ENCODE measurements around the gene ECHS1. TPM values are rescaled to one million over a fixed set of nuclear protein-coding genes. Genes with fewer than 3 reads are reported as not detected.

The ECHS1 gene
- total RNA-seq, 1 donor from 2014 or later, result 37.7 TPM

- H3K27me3 Mint-ChIP-seq, result no peaks in the 10 kb centered on the region
- peaks cover 30% of the 10 kb centered on the region for H3K36me3 Mint-ChIP-seq (ENCODE audit: low read depth)
- no peak for TF ChIP-seq CTCF (IDR thresholded peaks at IDR 0.05)
- H3K4me3 Mint-ChIP-seq, result peak overlapping the region; percentile 88
- ChIA-PET CTCF (no interaction called here), POLR2A (interaction anchor here (1.0 to 6.5 kb wide), 7 partner anchors 12 to 36 kb away, joined by 3 to 52 read pairs (median 8); partner anchors contain the start of genes ECHS1, FUOM and PAOX)
- peak overlapping the region; percentile 70 for H3K27ac Mint-ChIP-seq
- no peaks in the 10 kb centered on the region for H3K9me3 Mint-ChIP-seq
- DNase-seq (no peak), ATAC-seq (ENCODE audit: low read depth) (no peak)
- peaks cover 68% of the 10 kb centered on the region for H3K4me1 Mint-ChIP-seq
- intact Hi-C loops (cut with micrococcal nuclease), result loop anchor here (1.0 to 2.0 kb wide), 6 partner anchors 14 to 127 kb away; partner anchors contain the start of genes ECHS1 and PAOX
Measured at GRCh38 chr10:133393401-133394063, 20.4 kb upstream of the ECHS1 start.

- Mint-ChIP-seq H3K36me3 (ENCODE audit: low read depth) (peaks cover 18% of the 10 kb centered on the region), H3K4me3 (peak overlapping the region; percentile 75), H3K9me3 (no peaks in the 10 kb centered on the region), H3K27ac (peak overlapping the region; percentile 85), H3K4me1 (peaks cover 78% of the 10 kb centered on the region), H3K27me3 (no peaks in the 10 kb centered on the region)
- DNase-seq (no peak), ATAC-seq (ENCODE audit: low read depth) (peak; percentile 6)
- no peak for TF ChIP-seq CTCF (IDR thresholded peaks at IDR 0.05)
- intact Hi-C loops (cut with micrococcal nuclease), result no loop called here
- ChIA-PET CTCF (interaction anchor here (3.0 kb wide), 1 partner anchor 62 kb away, joined by 11 read pairs; no protein-coding TSS in a partner anchor), POLR2A (interaction anchor here (0.6 to 6.5 kb wide), 6 partner anchors 13 to 114 kb away, joined by 3 to 52 read pairs (median 6); partner anchors contain the start of genes ECHS1 and PAOX)
Measured at GRCh38 chr10:133391761-133392518, 18.8 kb upstream of the ECHS1 start.

- no peak for DNase-seq
- no peak for TF ChIP-seq CTCF (IDR thresholded peaks at IDR 0.05)
- Mint-ChIP-seq H3K4me3 (peak overlapping the region; percentile 75), H3K4me1 (peaks cover 74% of the 10 kb centered on the region), H3K36me3 (ENCODE audit: low read depth) (peaks cover 13% of the 10 kb centered on the region), H3K27ac (peak overlapping the region; percentile 87), H3K27me3 (no peaks in the 10 kb centered on the region), H3K9me3 (no peaks in the 10 kb centered on the region)
- ChIA-PET POLR2A (interaction anchor here (0.7 to 6.5 kb wide), 6 partner anchors 12 to 820 kb away, joined by 3 to 52 read pairs (median 4); partner anchors contain the start of genes ECHS1 and PAOX), CTCF (interaction anchor here (3.0 kb wide), 1 partner anchor 62 kb away, joined by 11 read pairs; no protein-coding TSS in a partner anchor)
- ATAC-seq (ENCODE audit: low read depth), result no peak
- intact Hi-C loops (cut with micrococcal nuclease), result no loop called here
Measured at GRCh38 chr10:133391249-133391635, 18.1 kb upstream of the ECHS1 start.

- Mint-ChIP-seq H3K27ac (peak overlapping the region; percentile 87), H3K36me3 (ENCODE audit: low read depth) (peaks cover 11% of the 10 kb centered on the region), H3K9me3 (no peaks in the 10 kb centered on the region), H3K4me1 (peaks cover 73% of the 10 kb centered on the region), H3K27me3 (no peaks in the 10 kb centered on the region), H3K4me3 (peak overlapping the region; percentile 78)
- DNase-seq, result no peak
- intact Hi-C loops (cut with micrococcal nuclease), result no loop called here
- no peak for ATAC-seq (ENCODE audit: low read depth)
- POLR2A ChIA-PET, result interaction anchor here (0.7 to 6.5 kb wide), 10 partner anchors 11 to 819 kb away, joined by 3 to 52 read pairs (median 6); partner anchors contain the start of genes ECHS1, FUOM and PAOX
- CTCF ChIA-PET, result interaction anchor here (1.0 to 3.0 kb wide), 3 partner anchors 11 to 61 kb away, joined by 3 to 11 read pairs (median 3); no protein-coding TSS in a partner anchor
- no peak for TF ChIP-seq CTCF (IDR thresholded peaks at IDR 0.05)
Measured at GRCh38 chr10:133390597-133391248, 17.6 kb upstream of the ECHS1 start.
